CD14-positive monocyte (primary cell): Measurements from ENCODE around the gene FAM47E. TPM values are rescaled to one million over a fixed set of nuclear protein-coding genes. Genes with fewer than 3 reads are reported as not detected.

Experiments used
- DNase-seq, 3 donors: peaks; one replicate each; pipeline ENCODE4 v3.0.0-alpha.2; 2011 to 2022
- H2AFZ ChIP-seq: 2 replicates; pipeline ENCODE4 v1.6.0; 2012; ENCODE audit warnings: mild to moderate bottlenecking, low read depth, low read length, inconsistent platforms; ENCODE audit not compliant: insufficient read depth, poor library complexity, severe bottlenecking
- H3K27ac ChIP-seq, 2 donors: 1 replicate in 1 of 2; 2 replicates in 1 of 2; pipeline ENCODE4 v1.5.1; 2012 to 2013; ENCODE audit warnings: low read length in 2 of 2, control low read depth in 1 of 2, inconsistent platforms in 1 of 2, low read depth in 1 of 2, mild to moderate bottlenecking in 1 of 2
- H3K27me3 ChIP-seq, 2 donors: one replicate each; pipeline versions ENCODE4 v1.6.0 to v1.6.1; 2011 to 2013; ENCODE audit warnings: low read length in 2 of 2; ENCODE audit not compliant: control insufficient read depth in 2 of 2, insufficient read depth in 2 of 2
- H3K36me3 ChIP-seq, 2 donors: replicated peaks in 1 of 2; 1 replicate in 1 of 2; 2 replicates in 1 of 2; pipeline versions ENCODE4 v1.5.1 to v1.6.1; 2012 to 2013; ENCODE audit warnings: low read length in 2 of 2, control low read depth in 1 of 2, inconsistent platforms in 1 of 2, mild to moderate bottlenecking in 1 of 2; ENCODE audit not compliant: insufficient read depth in 2 of 2, control insufficient read depth in 1 of 2
- H3K4me1 ChIP-seq, 2 donors: 1 replicate in 1 of 2; 2 replicates in 1 of 2; pipeline versions ENCODE4 v1.5.1 to v1.6.1; 2012 to 2013; ENCODE audit warnings: low read length in 2 of 2, control low read depth in 1 of 2, inconsistent platforms in 1 of 2, mild to moderate bottlenecking in 1 of 2, moderate library complexity in 1 of 2; ENCODE audit not compliant: insufficient read depth in 2 of 2, control insufficient read depth in 1 of 2
- H3K4me2 ChIP-seq: replicated peaks from 2 replicates; pipeline ENCODE3; 2012; ENCODE audit warnings: low read length, moderate library complexity, mild to moderate bottlenecking; ENCODE audit not compliant: poor library complexity, severe bottlenecking; ENCODE audit errors: extremely low read depth
- H3K4me3 ChIP-seq, 3 experiments: fragments of 200-600 bp in 1 of 3; sonication (generic) in 1 of 3; replicated peaks in 1 of 3; 1 replicate in 2 of 3; 2 replicates in 1 of 3; pipeline ENCODE4 v1.5.1; 2011 to 2013; ENCODE audit warnings: low read length in 3 of 3, mild to moderate bottlenecking in 3 of 3, control low read depth in 2 of 3, low read depth in 2 of 3, inconsistent platforms in 1 of 3, moderate library complexity in 1 of 3
- H3K79me2 ChIP-seq: 2 replicates; pipeline ENCODE4 v1.6.0; 2012; ENCODE audit warnings: mild to moderate bottlenecking, control low read depth, inconsistent platforms, low read length, moderate library complexity; ENCODE audit not compliant: insufficient read depth
- H3K9ac ChIP-seq: 2 replicates; pipeline ENCODE4 v1.6.0; 2017; ENCODE audit warnings: low read length, mild to moderate bottlenecking; ENCODE audit not compliant: insufficient read depth, poor library complexity, severe bottlenecking
- H3K9me3 ChIP-seq, 2 donors: replicated peaks in 1 of 2; 1 replicate in 1 of 2; 2 replicates in 1 of 2; pipeline versions ENCODE4 v1.5.1 to v1.6.1; 2012 to 2013; ENCODE audit warnings: low read length in 2 of 2, control low read depth in 1 of 2; ENCODE audit not compliant: control insufficient read depth in 1 of 2, insufficient read depth in 1 of 2
- H4K20me1 ChIP-seq: 2 replicates; pipeline ENCODE4 v1.6.0; 2012; ENCODE audit warnings: mild to moderate bottlenecking, low read length, control low read depth, moderate library complexity; ENCODE audit not compliant: insufficient read depth
- H3K27ac Mint-ChIP-seq, 7 donors: one replicate each; pipeline ENCODE4 v1.8.0; 2020; ENCODE audit warnings: mild to moderate bottlenecking in 7 of 7, mixed read lengths in 7 of 7, moderate library complexity in 6 of 7, inconsistent platforms in 2 of 7
- H3K27me3 Mint-ChIP-seq, 3 donors: one replicate each; pipeline ENCODE4 v1.8.0; 2021 to 2022; ENCODE audit warnings: low read depth in 3 of 3, mild to moderate bottlenecking in 3 of 3, mixed read lengths in 3 of 3, moderate library complexity in 3 of 3, inconsistent platforms in 1 of 3
- H3K36me3 Mint-ChIP-seq, 2 donors: one replicate each; pipeline ENCODE4 v1.8.0; 2020; ENCODE audit warnings: mixed read lengths in 2 of 2, inconsistent platforms in 1 of 2, mild to moderate bottlenecking in 1 of 2
- H3K4me1 Mint-ChIP-seq: one replicate; pipeline ENCODE4 v1.8.0; 2020; ENCODE audit warnings: mild to moderate bottlenecking, mixed read lengths
- H3K4me3 Mint-ChIP-seq, 2 donors: one replicate each; pipeline ENCODE4 v1.8.0; 2020; ENCODE audit warnings: mild to moderate bottlenecking in 2 of 2, mixed read lengths in 2 of 2, moderate library complexity in 1 of 2
- H3K9me3 Mint-ChIP-seq, 7 donors: one replicate each; pipeline ENCODE4 v1.8.0; 2020 to 2022; ENCODE audit warnings: mixed read lengths in 7 of 7, mild to moderate bottlenecking in 6 of 7, moderate library complexity in 6 of 7, inconsistent platforms in 2 of 7
- intact Hi-C, 2 donors: fragments of 100-400 bp; cut with micrococcal nuclease; formaldehyde crosslinking; loops; one replicate each; pipeline versions ENCODE4 v1.15.0 to v1.15.1; 2023
- polyA plus RNA-seq, 3 donors: library from polyadenylated mRNA; depleted of rRNA in 1 of 3; unstranded in 2 of 3; stranded (reverse) in 1 of 3; fragments of 300-500 nt in 2 of 3; fragments of >200 nt in 1 of 3; fragmentation: Illumina TruSeq in 2 of 3; gene quantifications; 1 replicate in 2 of 3; 2 replicates in 1 of 3; pipeline ENCODE4 v1.2.3, GENCODE V29; 2012 to 2021
- TF ChIP-seq, protein P1 (sequence below): fragments of 200-600 bp; IDR thresholded peaks from one replicate; pipeline ENCODE4 v1.8.0; 2022; ENCODE audit warnings: antibody characterized with exemption, mild to moderate bottlenecking

FAM47E gene
- polyA plus RNA-seq, 3 donors: 0.31 TPM; not detected in 2

DNA sequence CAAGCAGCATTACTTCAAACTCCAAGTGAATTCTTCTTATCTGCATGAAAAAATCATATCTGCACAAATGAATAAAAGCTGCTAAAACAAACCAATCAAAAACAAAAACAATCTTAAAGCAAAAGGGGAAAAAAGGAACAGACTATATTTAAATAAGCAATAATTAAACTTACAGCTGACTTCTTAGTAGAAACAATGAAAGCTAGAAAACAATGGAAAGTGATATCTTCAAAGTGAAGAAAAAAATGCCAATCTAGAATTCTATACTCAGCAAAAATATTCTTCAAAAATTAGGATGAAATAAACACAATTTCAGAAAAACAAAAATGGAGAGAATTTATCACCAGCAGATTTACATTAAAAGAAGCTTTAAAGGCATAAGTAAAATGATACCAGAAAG is 75.0 kb downstream of the FAM47E start:
- DNase-seq: no peak
- Mint-ChIP-seq H3K27ac (no peak overlapping the region), H3K9me3 (peaks cover 13 to 34% (median 26%) of the 10 kb centered on the region in 7 donors), H3K36me3 (no peaks in the 10 kb centered on the region), H3K27me3 (no peaks in the 10 kb centered on the region), H3K4me1 (no peaks in the 10 kb centered on the region), H3K4me3 (no peak overlapping the region)
- no peak overlapping the region for H3K9ac ChIP-seq
- TF ChIP-seq, protein P1, sequence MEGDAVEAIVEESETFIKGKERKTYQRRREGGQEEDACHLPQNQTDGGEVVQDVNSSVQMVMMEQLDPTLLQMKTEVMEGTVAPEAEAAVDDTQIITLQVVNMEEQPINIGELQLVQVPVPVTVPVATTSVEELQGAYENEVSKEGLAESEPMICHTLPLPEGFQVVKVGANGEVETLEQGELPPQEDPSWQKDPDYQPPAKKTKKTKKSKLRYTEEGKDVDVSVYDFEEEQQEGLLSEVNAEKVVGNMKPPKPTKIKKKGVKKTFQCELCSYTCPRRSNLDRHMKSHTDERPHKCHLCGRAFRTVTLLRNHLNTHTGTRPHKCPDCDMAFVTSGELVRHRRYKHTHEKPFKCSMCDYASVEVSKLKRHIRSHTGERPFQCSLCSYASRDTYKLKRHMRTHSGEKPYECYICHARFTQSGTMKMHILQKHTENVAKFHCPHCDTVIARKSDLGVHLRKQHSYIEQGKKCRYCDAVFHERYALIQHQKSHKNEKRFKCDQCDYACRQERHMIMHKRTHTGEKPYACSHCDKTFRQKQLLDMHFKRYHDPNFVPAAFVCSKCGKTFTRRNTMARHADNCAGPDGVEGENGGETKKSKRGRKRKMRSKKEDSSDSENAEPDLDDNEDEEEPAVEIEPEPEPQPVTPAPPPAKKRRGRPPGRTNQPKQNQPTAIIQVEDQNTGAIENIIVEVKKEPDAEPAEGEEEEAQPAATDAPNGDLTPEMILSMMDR: no peak
- H3K9me3 ChIP-seq: peaks cover 14 to 22% of the 10 kb centered on the region in 2 donors
- H2AFZ ChIP-seq: no peak overlapping the region
- no peak overlapping the region for H3K4me2 ChIP-seq
- H3K79me2 ChIP-seq: no peaks in the 10 kb centered on the region
- H3K4me1 ChIP-seq: no peaks in the 10 kb centered on the region
- intact Hi-C loops: no loop called here
- H3K36me3 ChIP-seq: no peaks in the 10 kb centered on the region
- H3K27ac ChIP-seq: no peak overlapping the region
- H4K20me1 ChIP-seq: no peaks in the 10 kb centered on the region
- H3K27me3 ChIP-seq: no peaks in the 10 kb centered on the region
- no peak overlapping the region for H3K4me3 ChIP-seq

Other genes with a start within 250 kb of the FAM47E start
- under 1 TPM; 0.46 to 0.95 (median 0.55) TPM for gene CXCL9, start 244.2 kb upstream of the FAM47E start, polyA plus RNA-seq
- 10 to 100 TPM in 2 of 3 donors, 1 to 10 TPM in 1; 5.5 to 16.5 (median 16.3) TPM for gene CXCL10, start 228.2 kb upstream of the FAM47E start, polyA plus RNA-seq
- gene CXCL11, start 215.7 kb upstream of the FAM47E start, polyA plus RNA-seq: under 1 TPM; 0.15 to 0.36 (median 0.25) TPM
- gene ART3, start 177.0 kb upstream of the FAM47E start, polyA plus RNA-seq: not detected
- gene NUP54, start 103.3 kb upstream of the FAM47E start, polyA plus RNA-seq: 10 to 100 TPM; 15.0 to 25.0 (median 16.2) TPM
- 10 to 100 TPM; 36.8 to 73.0 (median 53.5) TPM for gene SCARB2, start 37.9 kb upstream of the FAM47E start, polyA plus RNA-seq
- 1 to 10 TPM in 2 of 3 donors, under 1 TPM in 1; 0.53 to 1.5 (median 1.2) TPM for gene STBD1, start 55.0 kb downstream of the FAM47E start, polyA plus RNA-seq
- not detected for gene CCDC158, start 169.4 kb downstream of the FAM47E start, polyA plus RNA-seq
- not detected for gene SHROOM3, start 183.5 kb downstream of the FAM47E start, polyA plus RNA-seq